Activated CD4-positive, alpha-beta T cell treated with anti-CD3 and anti-CD28 coated beads for 4 hours (primary cell): ENCODE data around the gene FIGNL2.
"Not testable (repeated sequence)": the region's sequence is repeated elsewhere in the genome, so short reads cannot be mapped to it uniquely, and the experiment has no call there.

Experiments used
- DNase-seq, 2 donors: peaks; one replicate each; pipeline ENCODE4 v3.0.0-alpha.2; 2020

FIGNL2 gene

DNA sequence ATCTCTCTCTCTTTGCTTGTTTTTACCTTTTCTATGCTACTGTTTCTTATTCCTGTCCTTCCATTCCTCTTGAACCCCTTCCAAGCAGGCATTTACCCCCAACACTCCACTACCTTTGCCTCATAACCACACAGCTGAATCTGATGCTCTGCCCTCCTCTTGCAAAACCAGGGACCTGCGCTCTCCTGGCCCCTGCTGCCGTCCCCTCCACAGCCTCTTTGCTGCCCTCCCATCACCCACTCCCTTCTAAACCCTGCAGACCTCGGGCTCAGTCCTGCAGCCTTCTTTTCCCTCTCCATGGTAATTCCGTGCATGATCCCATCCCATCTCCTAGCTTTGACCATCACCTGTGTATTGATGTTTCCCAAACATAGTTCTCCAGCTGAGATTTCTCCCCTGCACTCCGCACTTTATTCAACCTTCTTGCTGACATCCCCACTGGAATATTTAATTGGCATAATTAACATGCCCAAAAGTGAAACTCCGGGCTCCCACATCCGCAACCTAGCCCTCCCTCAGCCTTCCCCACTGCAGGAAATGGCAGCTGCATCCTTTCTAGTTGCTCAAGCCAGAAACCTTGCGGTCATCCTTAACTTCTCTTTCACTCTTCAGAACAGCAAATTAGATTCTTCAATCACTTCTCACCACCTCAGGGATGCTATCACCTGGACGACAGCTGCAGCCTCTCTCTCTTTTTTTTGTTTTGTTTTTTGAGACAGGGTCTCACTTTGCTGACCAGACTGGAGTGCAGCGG, 16.0 kb downstream of the FIGNL2 start:
- no peak for DNase-seq

DNA sequence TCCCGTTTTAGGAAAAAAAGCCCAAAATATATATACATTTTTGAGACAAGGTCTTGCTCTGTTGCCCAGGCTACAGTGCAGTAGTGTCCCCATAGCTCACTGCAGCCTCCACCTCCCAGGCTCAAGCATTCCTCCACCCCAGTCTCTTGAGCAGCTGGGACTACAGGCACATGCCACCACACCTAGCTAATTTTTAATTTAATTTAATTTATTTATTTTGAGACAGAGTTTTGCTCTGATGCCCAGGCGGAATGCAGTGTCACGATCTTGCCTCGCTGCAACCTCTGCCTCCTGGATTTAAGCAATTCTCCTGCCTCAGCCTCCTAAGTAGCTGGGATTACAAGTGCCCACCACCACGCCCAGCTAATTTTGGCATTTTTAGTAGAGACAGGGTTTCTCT, 16.7 kb downstream of the FIGNL2 start:
- not testable (repeated sequence) for DNase-seq

DNA sequence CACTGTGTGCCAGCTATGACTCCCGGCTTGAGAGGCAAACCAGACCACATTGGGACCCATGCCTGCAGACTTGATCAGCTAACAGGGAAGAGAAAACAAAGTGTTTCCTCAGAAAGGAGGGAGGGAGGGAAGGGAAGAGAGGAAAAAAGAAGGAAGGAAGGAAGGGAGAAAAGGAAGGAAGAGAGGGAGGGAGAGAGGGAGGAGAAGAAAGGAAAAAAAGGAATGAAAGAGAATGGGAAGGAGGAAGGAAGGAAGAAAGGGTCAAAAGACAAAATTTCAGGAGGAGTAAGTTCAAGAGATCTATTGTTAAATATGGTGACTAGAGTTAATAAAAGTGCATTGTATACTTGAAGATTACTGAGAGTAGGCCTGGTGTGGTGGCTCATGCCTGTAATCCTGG, 18.9 kb downstream of the FIGNL2 start:
- no peak for DNase-seq

GRCh38 chr12:51829011-51829481, 19.5 kb downstream of the FIGNL2 start:
- DNase-seq: no peak

- peak; percentile 45 to 57 for DNase-seq
Measured at GRCh38 chr12:51827925-51828818, 20.3 kb downstream of the FIGNL2 start.

GRCh38 chr12:51826881-51827280, 21.6 kb downstream of the FIGNL2 start:
- no peak for DNase-seq

DNA sequence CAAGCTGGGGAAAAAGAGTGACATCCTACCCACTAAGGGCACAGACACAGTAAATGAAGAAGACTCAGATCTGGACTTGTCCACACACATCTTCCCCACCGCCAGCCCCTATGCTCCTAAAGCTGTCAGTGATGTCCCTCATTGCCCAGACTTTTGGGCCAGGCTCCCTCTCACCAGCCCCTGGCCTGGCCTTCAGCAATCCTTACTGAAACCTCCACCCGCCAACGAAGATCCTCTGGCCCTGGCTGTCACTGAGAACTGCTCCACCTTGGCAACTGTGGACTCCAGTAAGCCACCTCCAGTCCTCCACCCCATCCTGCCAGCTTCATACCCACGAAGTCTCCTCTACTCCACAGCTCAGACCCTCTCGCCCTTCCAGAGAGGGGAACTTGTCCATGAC, 23.3 kb downstream of the FIGNL2 start:
- no peak for DNase-seq

GRCh38 chr12:51823875-51824565, 24.5 kb downstream of the FIGNL2 start:
- peak; percentile 19 to 28 for DNase-seq

GRCh38 chr12:51822956-51823355, 25.6 kb downstream of the FIGNL2 start:
- no peak for DNase-seq

GRCh38 chr12:51822261-51822616, 26.3 kb downstream of the FIGNL2 start:
- no peak for DNase-seq

DNA sequence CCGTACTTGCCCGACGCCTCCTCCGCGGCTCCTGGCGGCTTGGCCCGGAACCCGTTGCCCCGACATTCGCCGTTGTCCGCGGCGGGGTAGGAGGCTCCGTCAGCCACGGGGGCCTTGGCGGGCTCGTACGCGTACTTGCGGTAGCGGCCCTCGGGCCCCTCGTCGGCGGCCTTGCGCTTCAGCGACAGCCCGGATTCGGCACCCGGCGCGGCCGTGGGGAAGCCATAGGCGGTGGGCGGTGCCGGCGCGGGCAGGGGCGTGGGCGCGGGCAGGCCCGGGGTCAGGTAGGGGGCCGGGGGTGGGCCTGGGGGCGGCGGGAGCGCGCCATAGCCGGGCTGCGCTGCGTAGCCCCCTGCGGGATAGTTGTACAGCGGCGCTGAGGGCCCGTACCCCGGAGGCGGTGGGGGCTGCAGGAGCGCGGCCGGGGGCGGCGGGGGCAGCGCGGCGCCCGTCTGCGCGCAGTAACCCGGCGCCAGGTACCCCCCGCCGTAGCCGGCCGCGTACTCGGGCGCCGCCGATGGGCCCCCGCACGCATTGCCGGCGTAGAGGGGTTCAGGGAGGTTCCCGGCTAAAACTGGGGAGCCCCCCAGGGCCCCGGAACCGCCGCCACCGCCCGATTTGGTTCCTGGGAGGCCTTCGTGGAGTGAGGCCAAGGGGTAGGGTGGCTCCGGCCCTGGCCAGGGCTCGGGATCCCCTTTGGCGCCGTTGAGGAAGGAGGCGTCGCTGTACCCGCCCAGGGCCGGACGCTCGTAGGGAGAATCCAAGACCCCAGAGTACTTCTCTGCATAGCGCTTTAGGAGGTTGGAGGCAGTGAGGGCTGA, 26.9 kb downstream of the FIGNL2 start:
- peak; percentile 41 to 63 for DNase-seq

- DNase-seq: peak; percentile 80 to 85
Measured at GRCh38 chr12:51820526-51821439, 27.7 kb downstream of the FIGNL2 start.

DNA sequence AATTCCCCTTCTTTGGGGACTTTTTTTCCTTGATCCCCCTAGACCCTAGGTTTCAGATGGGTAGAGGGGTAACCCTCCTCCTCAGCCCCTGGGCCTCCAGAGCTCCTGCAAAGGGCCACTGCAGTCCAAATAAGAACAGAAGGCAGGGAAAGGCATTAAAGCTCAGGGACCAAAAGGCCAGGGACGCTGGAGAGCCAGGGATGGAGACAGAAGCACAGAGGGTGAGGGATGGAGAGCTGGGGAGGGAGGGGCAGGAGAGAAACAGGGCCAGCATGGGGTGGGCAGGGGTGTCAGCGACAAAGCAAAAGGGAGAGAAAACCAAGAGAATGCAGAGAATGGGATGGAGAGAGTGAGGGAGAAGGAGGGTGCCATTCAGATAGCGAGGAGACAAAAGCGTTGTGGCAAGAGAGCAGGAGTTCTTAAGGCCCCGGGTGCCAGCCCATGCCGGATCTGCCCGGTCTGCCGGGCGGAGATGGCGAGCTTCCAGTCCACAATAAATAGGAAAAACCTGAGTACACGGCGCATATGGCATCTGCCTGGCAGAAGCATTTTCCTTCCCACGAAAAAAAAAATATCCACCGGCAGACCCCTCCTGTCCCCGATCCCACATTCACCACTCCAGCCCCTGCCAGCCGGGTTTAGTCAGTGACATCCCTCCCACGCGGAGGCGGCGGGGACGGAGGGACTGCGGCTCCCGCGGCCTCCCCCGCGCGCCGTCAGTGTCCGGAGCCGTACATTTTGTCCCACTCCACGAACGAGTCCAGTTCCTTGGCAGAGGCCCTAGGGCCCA, 28.6 kb downstream of the FIGNL2 start:
- no peak for DNase-seq

- no peak for DNase-seq
Measured at GRCh38 chr12:51818566-51819300, 29.8 kb downstream of the FIGNL2 start.

- no peak for DNase-seq
Measured at GRCh38 chr12:51818086-51818485, 30.4 kb downstream of the FIGNL2 start.

- no peak for DNase-seq
Measured at GRCh38 chr12:51817027-51817953, 31.2 kb downstream of the FIGNL2 start.

- no peak for DNase-seq
Measured at GRCh38 chr12:51815571-51815970, 32.9 kb downstream of the FIGNL2 start.

GRCh38 chr12:51814311-51815088, 34.0 kb downstream of the FIGNL2 start:
- peak; percentile 61 to 64 for DNase-seq
